Mucosa of stomach (tissue), 1 donor: Measurements from ENCODE around the gene LMF1.

Source experiments
- H3K27me3 ChIP-seq: one replicate; pipeline ENCODE4 v1.7.0; 2013; ENCODE audit warnings: mild to moderate bottlenecking, low read length; ENCODE audit not compliant: control insufficient read depth, insufficient read depth
- H3K36me3 ChIP-seq: one replicate; pipeline ENCODE4 v1.7.0; 2013; ENCODE audit warnings: low read length; ENCODE audit not compliant: control insufficient read depth, insufficient read depth
- H3K4me1 ChIP-seq: one replicate; pipeline ENCODE4 v1.7.0; 2013; ENCODE audit warnings: mild to moderate bottlenecking, low read length; ENCODE audit not compliant: control insufficient read depth, insufficient read depth
- H3K4me3 ChIP-seq: one replicate; pipeline ENCODE4 v1.7.0; 2013; ENCODE audit warnings: low read length
- H3K9ac ChIP-seq: one replicate; pipeline ENCODE4 v1.7.0; 2013; ENCODE audit warnings: mild to moderate bottlenecking, low read length, moderate library complexity
- H3K9me3 ChIP-seq: one replicate; pipeline ENCODE4 v1.7.0; 2013; ENCODE audit warnings: mild to moderate bottlenecking, low read length, moderate library complexity; ENCODE audit not compliant: control insufficient read depth
- donor health status: Pancreatic carcinoma.

Gene LMF1

GRCh38 chr16:926715-927114 is 44.1 kb downstream of the LMF1 start:
- Histone ChIP-seq H3K9ac (no peak overlapping the region), H3K36me3 (no peaks in the 10 kb centered on the region)

GRCh38 chr16:924806-925205 is 46.0 kb downstream of the LMF1 start:
- no peaks in the 10 kb centered on the region for H3K36me3 ChIP-seq
- H3K4me1 ChIP-seq = no peaks in the 10 kb centered on the region
- no peaks in the 10 kb centered on the region for H3K9me3 ChIP-seq
- H3K4me3 ChIP-seq = no peak overlapping the region
- H3K27me3 ChIP-seq = no peaks in the 10 kb centered on the region
- no peak overlapping the region for H3K9ac ChIP-seq

More at GRCh38 chr16:926715-927114, 44.1 kb downstream of the LMF1 start:
- Histone ChIP-seq H3K27me3 (no peaks in the 10 kb centered on the region), H3K4me1 (no peaks in the 10 kb centered on the region), H3K9me3 (no peaks in the 10 kb centered on the region), H3K4me3 (no peak overlapping the region)

- no peaks in the 10 kb centered on the region for H3K9me3 ChIP-seq
- no peaks in the 10 kb centered on the region for H3K36me3 ChIP-seq
- no peaks in the 10 kb centered on the region for H3K4me1 ChIP-seq
- no peak overlapping the region for H3K9ac ChIP-seq
- H3K27me3 ChIP-seq = no peaks in the 10 kb centered on the region
- H3K4me3 ChIP-seq = no peak overlapping the region
Observed at GRCh38 chr16:924063-924462, 46.7 kb downstream of the LMF1 start.

GRCh38 chr16:923184-923583 is 47.6 kb downstream of the LMF1 start:
- Histone ChIP-seq H3K36me3 (no peaks in the 10 kb centered on the region), H3K9me3 (no peaks in the 10 kb centered on the region)

GRCh38 chr16:922051-922450 is 48.7 kb downstream of the LMF1 start:
- no peaks in the 10 kb centered on the region for H3K36me3 ChIP-seq
- H3K4me3 ChIP-seq = no peak overlapping the region
- no peaks in the 10 kb centered on the region for H3K4me1 ChIP-seq

More at GRCh38 chr16:923184-923583, 47.6 kb downstream of the LMF1 start:
- H3K4me1 ChIP-seq = no peaks in the 10 kb centered on the region
- no peak overlapping the region for H3K9ac ChIP-seq
- no peaks in the 10 kb centered on the region for H3K27me3 ChIP-seq
- H3K4me3 ChIP-seq = no peak overlapping the region

GRCh38 chr16:921321-921905 is 49.4 kb downstream of the LMF1 start:
- H3K9me3 ChIP-seq = no peaks in the 10 kb centered on the region
- no peak overlapping the region for H3K9ac ChIP-seq
- no peak overlapping the region for H3K4me3 ChIP-seq
- no peaks in the 10 kb centered on the region for H3K4me1 ChIP-seq
- no peaks in the 10 kb centered on the region for H3K27me3 ChIP-seq
- no peaks in the 10 kb centered on the region for H3K36me3 ChIP-seq

More at GRCh38 chr16:922051-922450, 48.7 kb downstream of the LMF1 start:
- H3K27me3 ChIP-seq = no peaks in the 10 kb centered on the region
- H3K9me3 ChIP-seq = no peaks in the 10 kb centered on the region
- no peak overlapping the region for H3K9ac ChIP-seq

GRCh38 chr16:920717-921116 is 50.1 kb downstream of the LMF1 start:
- Histone ChIP-seq H3K9ac (no peak overlapping the region), H3K27me3 (no peaks in the 10 kb centered on the region), H3K4me3 (no peak overlapping the region), H3K4me1 (no peaks in the 10 kb centered on the region), H3K36me3 (no peaks in the 10 kb centered on the region), H3K9me3 (no peaks in the 10 kb centered on the region)

- Histone ChIP-seq H3K9ac (no peak overlapping the region), H3K9me3 (no peaks in the 10 kb centered on the region), H3K27me3 (no peaks in the 10 kb centered on the region), H3K4me3 (no peak overlapping the region), H3K36me3 (no peaks in the 10 kb centered on the region), H3K4me1 (no peaks in the 10 kb centered on the region)
Observed at GRCh38 chr16:920051-920681, 50.6 kb downstream of the LMF1 start.

GRCh38 chr16:919658-920050 is 51.1 kb downstream of the LMF1 start:
- H3K36me3 ChIP-seq = no peaks in the 10 kb centered on the region
- H3K27me3 ChIP-seq = no peaks in the 10 kb centered on the region
- H3K9me3 ChIP-seq = no peaks in the 10 kb centered on the region
- H3K9ac ChIP-seq = no peak overlapping the region
- H3K4me1 ChIP-seq = no peaks in the 10 kb centered on the region
- no peak overlapping the region for H3K4me3 ChIP-seq

GRCh38 chr16:918741-919657 is 51.8 kb downstream of the LMF1 start:
- no peaks in the 10 kb centered on the region for H3K9me3 ChIP-seq
- H3K4me1 ChIP-seq = no peaks in the 10 kb centered on the region
- H3K9ac ChIP-seq = no peak overlapping the region
- no peaks in the 10 kb centered on the region for H3K27me3 ChIP-seq
- H3K36me3 ChIP-seq = no peaks in the 10 kb centered on the region
- no peak overlapping the region for H3K4me3 ChIP-seq

- Histone ChIP-seq H3K36me3 (no peaks in the 10 kb centered on the region), H3K4me1 (no peaks in the 10 kb centered on the region), H3K27me3 (no peaks in the 10 kb centered on the region), H3K9ac (no peak overlapping the region), H3K4me3 (no peak overlapping the region), H3K9me3 (no peaks in the 10 kb centered on the region)
Observed at GRCh38 chr16:918068-918467, 52.7 kb downstream of the LMF1 start.

- Histone ChIP-seq H3K36me3 (no peaks in the 10 kb centered on the region), H3K4me3 (no peak overlapping the region), H3K9me3 (no peaks in the 10 kb centered on the region), H3K9ac (no peak overlapping the region), H3K4me1 (no peaks in the 10 kb centered on the region), H3K27me3 (no peaks in the 10 kb centered on the region)
Observed at GRCh38 chr16:917591-918061, 53.2 kb downstream of the LMF1 start.
